HL-60 (cell line): ENCODE measurements around the gene RAD9A.

Experiments used
- CTCF ChIP-seq: IDR thresholded peaks from one replicate; pipeline ENCODE4 v1.5.1; 2011; ENCODE audit warnings: low read length, control low read depth, inconsistent platforms; ENCODE audit not compliant: insufficient read depth
- POLR2AphosphoS5 ChIP-seq: IDR thresholded peaks from 2 replicates; pipeline ENCODE4 v1.6.1; 2012; ENCODE audit warnings: low read depth
- REST ChIP-seq: IDR thresholded peaks from 2 replicates; pipeline ENCODE4 v1.6.1; 2012; ENCODE audit warnings: low read depth; ENCODE audit not compliant: insufficient replicate concordance
- SPI1 ChIP-seq: IDR thresholded peaks from 2 replicates; pipeline ENCODE4 v1.6.1; 2012; ENCODE audit warnings: low read depth, mild to moderate bottlenecking, borderline replicate concordance

GRCh38 chr11:67375320-67376055, 16.3 kb upstream of the RAD9A start:
- TF ChIP-seq CTCF: no peak
- no peak for TF ChIP-seq REST
- TF ChIP-seq POLR2AphosphoS5: no peak
- TF ChIP-seq SPI1: no peak
